ENCODE measurements around the gene ZNF148. TPM values are rescaled to one million over a fixed set of nuclear protein-coding genes. Genes with fewer than 3 reads are reported as not detected.
"Not testable (repeated sequence)": the region's sequence is repeated elsewhere in the genome, so short reads cannot be mapped to it uniquely, and the experiment has no call there.

The ZNF148 gene
- total RNA-seq, 1 donor from 2014 or later = 45.7 TPM

DNA sequence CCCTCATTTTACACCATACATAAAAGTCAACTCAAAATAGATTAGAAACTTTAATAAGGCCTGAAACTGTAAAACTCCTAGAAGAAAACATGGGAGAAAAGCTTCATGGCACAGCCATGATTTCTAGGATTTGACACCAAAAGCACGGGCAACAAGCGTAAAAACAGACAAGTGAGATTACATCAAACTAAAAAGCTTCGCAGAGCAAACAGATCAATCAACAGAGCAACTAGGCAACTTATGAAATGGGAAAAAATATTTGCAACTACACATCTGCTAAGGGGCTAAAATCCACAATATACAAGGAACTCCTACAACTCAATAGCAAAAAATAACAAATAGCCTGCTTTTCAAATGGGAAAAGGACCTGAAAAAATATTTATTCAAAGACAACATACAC is 26.1 kb downstream of the ZNF148 start:
- Histone ChIP-seq H3K4me1 (peaks cover 63% of the 10 kb centered on the region), H3K9me3 (replicated peaks) (peaks cover 28% of the 10 kb centered on the region), H3K36me3 (no peaks in the 10 kb centered on the region), H3K4me3 (no peak overlapping the region), H3K27ac (replicated peaks) (no peak overlapping the region), H3K27me3 (ENCODE audit: low read depth) (no peaks in the 10 kb centered on the region)
- intact Hi-C loops (cut with micrococcal nuclease) = no loop called here
- TF ChIP-seq, protein P1, sequence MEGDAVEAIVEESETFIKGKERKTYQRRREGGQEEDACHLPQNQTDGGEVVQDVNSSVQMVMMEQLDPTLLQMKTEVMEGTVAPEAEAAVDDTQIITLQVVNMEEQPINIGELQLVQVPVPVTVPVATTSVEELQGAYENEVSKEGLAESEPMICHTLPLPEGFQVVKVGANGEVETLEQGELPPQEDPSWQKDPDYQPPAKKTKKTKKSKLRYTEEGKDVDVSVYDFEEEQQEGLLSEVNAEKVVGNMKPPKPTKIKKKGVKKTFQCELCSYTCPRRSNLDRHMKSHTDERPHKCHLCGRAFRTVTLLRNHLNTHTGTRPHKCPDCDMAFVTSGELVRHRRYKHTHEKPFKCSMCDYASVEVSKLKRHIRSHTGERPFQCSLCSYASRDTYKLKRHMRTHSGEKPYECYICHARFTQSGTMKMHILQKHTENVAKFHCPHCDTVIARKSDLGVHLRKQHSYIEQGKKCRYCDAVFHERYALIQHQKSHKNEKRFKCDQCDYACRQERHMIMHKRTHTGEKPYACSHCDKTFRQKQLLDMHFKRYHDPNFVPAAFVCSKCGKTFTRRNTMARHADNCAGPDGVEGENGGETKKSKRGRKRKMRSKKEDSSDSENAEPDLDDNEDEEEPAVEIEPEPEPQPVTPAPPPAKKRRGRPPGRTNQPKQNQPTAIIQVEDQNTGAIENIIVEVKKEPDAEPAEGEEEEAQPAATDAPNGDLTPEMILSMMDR (IDR thresholded peaks at IDR 0.05; ENCODE audit: borderline replicate concordance) = no peak
- no peak for DNase-seq

DNA sequence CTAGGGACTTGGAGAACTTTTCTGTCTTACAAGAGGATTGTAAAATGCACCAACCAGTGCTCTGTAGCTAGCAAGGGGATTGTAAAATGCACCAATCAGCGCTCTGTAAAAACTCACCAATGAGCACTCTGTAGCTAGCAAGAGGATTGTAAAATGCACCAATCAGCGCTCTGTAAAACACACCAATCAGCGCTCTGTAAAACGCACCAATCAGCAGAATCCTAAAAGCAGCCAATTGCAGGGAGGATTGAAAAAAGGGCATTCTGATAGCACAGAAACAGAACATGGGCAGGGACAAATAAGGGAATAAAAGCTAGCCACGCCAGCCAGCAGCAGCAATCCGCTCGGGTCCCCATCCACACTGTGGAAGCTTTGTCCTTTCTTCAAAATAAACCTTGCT is 31.8 kb downstream of the ZNF148 start:
- H3K9me3 ChIP-seq (replicated peaks) = peaks cover 54% of the 10 kb centered on the region
- H3K4me3 ChIP-seq; intact Hi-C loops (cut with micrococcal nuclease): not testable (repeated sequence)

DNA sequence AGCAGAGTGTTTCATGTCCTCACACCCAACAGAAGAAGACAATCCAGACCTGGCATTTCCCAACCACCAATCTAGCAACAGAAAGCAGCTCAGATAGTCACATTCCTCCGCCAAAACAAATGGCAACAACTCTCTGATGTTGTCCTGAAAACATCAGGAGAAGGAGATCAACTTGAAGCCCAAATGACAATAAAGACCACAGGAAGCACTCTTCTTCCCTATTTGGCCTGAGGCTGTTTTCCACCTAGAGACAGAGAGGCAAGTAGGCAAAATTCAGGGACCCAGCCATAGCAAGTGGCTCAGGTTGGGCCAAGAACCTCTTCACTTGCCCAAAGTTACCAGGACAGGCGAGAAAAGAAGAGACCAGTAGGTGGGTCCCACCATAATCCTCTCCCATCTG is 35.0 kb downstream of the ZNF148 start:
- Histone ChIP-seq H3K9me3 (replicated peaks) (peaks cover 37% of the 10 kb centered on the region), H3K4me1 (peaks cover 37% of the 10 kb centered on the region), H3K4me3 (no peak overlapping the region), H3K36me3 (no peaks in the 10 kb centered on the region), H3K27me3 (ENCODE audit: low read depth) (no peaks in the 10 kb centered on the region), H3K27ac (replicated peaks) (no peak overlapping the region)
- intact Hi-C loops (cut with micrococcal nuclease) = no loop called here
- TF ChIP-seq, protein P1 (IDR thresholded peaks at IDR 0.05; ENCODE audit: borderline replicate concordance) = no peak
- no peak for DNase-seq

More for the DNA sequence above, 31.8 kb downstream of the ZNF148 start:
- not testable (repeated sequence) for H3K36me3 ChIP-seq; H3K27ac ChIP-seq (replicated peaks); H3K27me3 ChIP-seq (ENCODE audit: low read depth); DNase-seq
- H3K4me1 ChIP-seq = peaks cover 20% of the 10 kb centered on the region

DNA sequence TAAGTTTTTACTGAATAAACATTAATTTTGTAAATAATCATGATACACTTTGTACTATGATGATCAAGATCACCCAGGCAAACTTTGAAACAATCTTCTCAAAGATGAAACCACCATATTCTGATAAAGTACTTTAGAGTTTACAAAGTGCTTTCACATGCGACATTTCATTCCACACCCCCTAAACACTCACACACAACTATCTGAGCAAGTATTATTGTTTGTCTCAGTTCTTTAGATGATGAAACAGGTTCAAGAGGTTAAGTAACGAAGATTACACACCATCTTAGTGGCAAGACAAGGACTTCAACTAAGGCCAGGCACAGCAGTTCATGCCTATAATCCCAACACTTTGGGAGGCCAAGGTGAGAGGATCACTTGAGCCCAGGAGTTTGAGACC is 37.6 kb downstream of the ZNF148 start:
- peaks cover 57% of the 10 kb centered on the region for H3K4me1 ChIP-seq
- H3K4me3 ChIP-seq = no peak overlapping the region
- no peaks in the 10 kb centered on the region for H3K36me3 ChIP-seq
- peaks cover 19% of the 10 kb centered on the region for H3K9me3 ChIP-seq (replicated peaks)
- TF ChIP-seq, protein P1 (IDR thresholded peaks at IDR 0.05; ENCODE audit: borderline replicate concordance) = no peak
- intact Hi-C loops (cut with micrococcal nuclease) = no loop called here
- H3K27me3 ChIP-seq (ENCODE audit: low read depth) = no peaks in the 10 kb centered on the region
- H3K27ac ChIP-seq (replicated peaks) = no peak overlapping the region
- DNase-seq = no peak

DNA sequence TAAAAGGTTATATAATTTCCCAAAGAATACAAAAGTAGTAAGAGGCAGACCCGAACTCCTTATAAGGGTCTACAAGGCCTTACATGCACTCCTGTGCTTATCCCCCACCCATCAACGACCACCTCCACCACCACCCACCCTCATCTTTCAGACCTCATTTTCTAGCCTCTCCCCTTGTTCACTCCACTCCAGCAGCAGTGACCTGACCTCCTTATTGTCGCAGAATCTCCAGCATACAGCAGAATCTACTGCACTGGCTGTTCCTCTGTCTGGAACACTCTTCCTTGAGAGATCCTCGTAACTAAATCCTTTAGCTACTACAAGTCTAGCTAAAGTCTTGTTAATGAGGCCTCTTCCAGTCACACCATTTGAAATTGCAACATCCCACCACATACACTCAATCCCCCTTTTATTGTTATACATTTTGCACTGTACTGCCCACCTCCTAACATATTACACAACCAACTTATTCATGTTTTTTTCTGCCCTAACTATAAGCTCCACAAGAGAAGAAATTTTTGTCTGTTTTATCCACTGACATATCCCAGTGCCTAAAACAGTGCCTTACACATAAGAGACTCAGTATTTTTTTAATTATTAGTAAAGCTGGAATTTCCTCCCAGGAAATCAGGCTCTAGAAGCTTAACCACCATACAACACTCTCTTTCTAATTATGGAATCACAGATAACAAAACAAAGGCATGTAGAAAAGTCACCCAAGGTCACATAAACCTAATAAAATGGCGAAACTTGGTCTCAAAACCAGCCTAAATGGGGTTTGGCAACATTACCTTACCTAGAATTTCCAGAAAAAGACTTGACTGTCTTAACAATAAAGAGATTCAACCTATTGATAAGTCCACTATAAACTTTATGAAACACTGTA is 40.2 kb downstream of the ZNF148 start:
- H3K36me3 ChIP-seq = peaks cover 5% of the 10 kb centered on the region
- peaks cover 9% of the 10 kb centered on the region for H3K9me3 ChIP-seq (replicated peaks)
- TF ChIP-seq, protein P1 (IDR thresholded peaks at IDR 0.05; ENCODE audit: borderline replicate concordance) = no peak
- H3K27me3 ChIP-seq (ENCODE audit: low read depth) = no peaks in the 10 kb centered on the region
- peaks cover 73% of the 10 kb centered on the region for H3K4me1 ChIP-seq
- no peak for DNase-seq
- intact Hi-C loops (cut with micrococcal nuclease) = no loop called here
- peak overlapping the region; percentile 13 for H3K4me3 ChIP-seq
- peak overlapping the region; percentile 66 for H3K27ac ChIP-seq (replicated peaks)

DNA sequence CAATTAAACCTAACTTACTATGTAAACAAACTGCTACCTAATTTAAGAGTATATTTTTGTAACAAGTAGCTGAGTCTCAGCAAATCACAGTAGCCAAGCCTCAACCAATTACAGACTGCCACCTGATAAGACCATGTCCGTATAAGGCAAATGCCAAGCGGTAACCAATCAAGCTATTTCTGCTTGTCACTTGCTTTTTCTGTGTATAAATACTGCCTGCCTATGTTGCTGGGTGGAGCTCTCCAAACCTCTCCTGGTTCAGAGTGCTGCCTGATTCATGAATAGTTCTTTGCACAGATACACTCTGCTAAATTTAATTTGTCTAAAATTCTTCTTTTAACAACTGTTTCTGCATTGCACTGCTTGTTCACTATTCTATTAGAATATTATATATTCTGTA is 42.6 kb downstream of the ZNF148 start:
- intact Hi-C loops (cut with micrococcal nuclease) = no loop called here
- peaks cover 9% of the 10 kb centered on the region for H3K9me3 ChIP-seq (replicated peaks)
- no peaks in the 10 kb centered on the region for H3K27me3 ChIP-seq (ENCODE audit: low read depth)
- H3K36me3 ChIP-seq = peaks cover 11% of the 10 kb centered on the region
- DNase-seq = no peak
- H3K4me3 ChIP-seq = no peak overlapping the region
- no peak overlapping the region for H3K27ac ChIP-seq (replicated peaks)
- peaks cover 61% of the 10 kb centered on the region for H3K4me1 ChIP-seq
- TF ChIP-seq, protein P1 (IDR thresholded peaks at IDR 0.05; ENCODE audit: borderline replicate concordance) = no peak
